DOHH2 (cell line): ENCODE results near the gene ZNF493.

Experiments
- H3F3A ChIP-seq: fragments of 200-600 bp; sonication (generic), shearing (Covaris generic); 2 replicates; pipeline ENCODE4 v1.6.0; 2016; ENCODE audit warnings: antibody characterized with exemption, mild to moderate bottlenecking; ENCODE audit not compliant: control insufficient read depth, insufficient read depth
- H3K27ac ChIP-seq: fragments of 200-600 bp; sonication (generic); 2 replicates; pipeline ENCODE4 v1.5.1; 2014; ENCODE audit warnings: low read depth, mild to moderate bottlenecking, low read length, moderate library complexity
- H3K27me3 ChIP-seq: fragments of 200-600 bp; sonication (generic); 2 replicates; pipeline ENCODE4 v1.6.1; 2014; ENCODE audit warnings: mild to moderate bottlenecking, low read length, mixed read lengths; ENCODE audit not compliant: control insufficient read depth
- H3K36me3 ChIP-seq: fragments of 200-600 bp; sonication (generic); 2 replicates; pipeline ENCODE4 v1.6.1; 2014; ENCODE audit warnings: mild to moderate bottlenecking, low read length, moderate library complexity, mixed read lengths; ENCODE audit not compliant: control insufficient read depth
- H3K4me1 ChIP-seq: fragments of 200-600 bp; sonication (generic); 2 replicates; pipeline ENCODE4 v1.6.1; 2014; ENCODE audit warnings: mild to moderate bottlenecking, low read length, mixed read lengths; ENCODE audit not compliant: control insufficient read depth
- H3K4me2 ChIP-seq: fragments of 200-600 bp; sonication (generic); 2 replicates; pipeline ENCODE4 v1.6.0; 2014; ENCODE audit warnings: mild to moderate bottlenecking, low read length, moderate library complexity
- H3K4me3 ChIP-seq: fragments of 200-600 bp; sonication (generic); 2 replicates; pipeline ENCODE4 v1.5.1; 2014; ENCODE audit warnings: mild to moderate bottlenecking, low read length, mixed read lengths
- H3K79me2 ChIP-seq: fragments of 200-600 bp; sonication (generic); 2 replicates; pipeline ENCODE4 v1.6.1; 2014; ENCODE audit warnings: mild to moderate bottlenecking, low read length, mixed read lengths; ENCODE audit not compliant: control insufficient read depth
- H3K9me2 ChIP-seq: fragments of 200-600 bp; sonication (generic); replicated peaks from 2 replicates; pipeline ENCODE4 v1.6.1; 2014; ENCODE audit warnings: mild to moderate bottlenecking, low read length, mixed read lengths; ENCODE audit not compliant: control insufficient read depth
- H3K9me3 ChIP-seq: fragments of 200-600 bp; sonication (generic); 2 replicates; pipeline ENCODE4 v1.6.1; 2014; ENCODE audit warnings: antibody characterized with exemption, low read length, mixed read lengths; ENCODE audit not compliant: control insufficient read depth, insufficient read depth
- H4K20me1 ChIP-seq: fragments of 200-600 bp; sonication (generic); 2 replicates; pipeline ENCODE4 v1.6.0; 2014; ENCODE audit warnings: low read depth, mild to moderate bottlenecking, antibody characterized with exemption, low read length, moderate library complexity; ENCODE audit not compliant: control insufficient read depth, insufficient read depth
- CTCF ChIP-seq: fragments of 200-600 bp; sonication (generic); IDR thresholded peaks from one replicate; pipeline ENCODE4 v1.5.1; 2014; ENCODE audit warnings: antibody characterized with exemption, mild to moderate bottlenecking, low read depth, low read length; ENCODE audit not compliant: poor library complexity, severe bottlenecking
- EZH2phosphoT487 ChIP-seq: fragments of 200-600 bp; sonication (generic); IDR thresholded peaks from 2 replicates; pipeline ENCODE4 v1.6.1; 2017; ENCODE audit warnings: borderline replicate concordance, mild to moderate bottlenecking, antibody characterized with exemption, low read length, moderate library complexity, mixed read lengths

Gene ZNF493

GRCh38 chr19:21468791-21469190, 71.9 kb downstream of the ZNF493 start:
- Histone ChIP-seq H3K27ac (no peak overlapping the region), H3K4me3 (no peak overlapping the region), H3K79me2 (no peaks in the 10 kb centered on the region), H3K27me3 (no peaks in the 10 kb centered on the region), H3K9me3 (peaks cover 1% of the 10 kb centered on the region; the same call in 1 of the 2 replicates), H4K20me1 (no peaks in the 10 kb centered on the region), H3K9me2 (no peaks in the 10 kb centered on the region), H3K4me2 (no peak overlapping the region), H3K36me3 (no peaks in the 10 kb centered on the region), H3F3A (no peaks in the 10 kb centered on the region), H3K4me1 (no peaks in the 10 kb centered on the region)
- TF ChIP-seq CTCF (no peak), EZH2phosphoT487 (no peak)

GRCh38 chr19:21472507-21472906, 75.6 kb downstream of the ZNF493 start:
- H3K4me1 ChIP-seq = no peaks in the 10 kb centered on the region
- H3K36me3 ChIP-seq = no peaks in the 10 kb centered on the region
- no peak overlapping the region for H3K27ac ChIP-seq
- H3K9me2 ChIP-seq = no peaks in the 10 kb centered on the region
- H4K20me1 ChIP-seq = no peaks in the 10 kb centered on the region
- peaks cover 6% of the 10 kb centered on the region; the same call in 1 of the 2 replicates for H3K9me3 ChIP-seq
- TF ChIP-seq CTCF (no peak), EZH2phosphoT487 (no peak)
- no peak overlapping the region for H3K4me2 ChIP-seq
- H3F3A ChIP-seq = no peaks in the 10 kb centered on the region
- H3K27me3 ChIP-seq = no peaks in the 10 kb centered on the region
- no peak overlapping the region for H3K4me3 ChIP-seq
- H3K79me2 ChIP-seq = no peaks in the 10 kb centered on the region

- no peaks in the 10 kb centered on the region for H4K20me1 ChIP-seq
- H3K79me2 ChIP-seq = no peaks in the 10 kb centered on the region
- no peak overlapping the region for H3K4me3 ChIP-seq
- H3K9me2 ChIP-seq = no peaks in the 10 kb centered on the region
- H3K27ac ChIP-seq = no peak overlapping the region
- no peaks in the 10 kb centered on the region for H3K36me3 ChIP-seq
- peaks cover 6% of the 10 kb centered on the region; the same call in 1 of the 2 replicates for H3K9me3 ChIP-seq
- no peaks in the 10 kb centered on the region for H3K27me3 ChIP-seq
- H3K4me1 ChIP-seq = no peaks in the 10 kb centered on the region
- TF ChIP-seq EZH2phosphoT487 (no peak), CTCF (no peak)
- H3K4me2 ChIP-seq = no peak overlapping the region
- H3F3A ChIP-seq = no peaks in the 10 kb centered on the region
Measured at GRCh38 chr19:21474671-21475181, 77.8 kb downstream of the ZNF493 start.
